Liver (tissue), 3 donors: Measurements from ENCODE around the gene SLC5A6.

Source experiments
- FOXA1 ChIP-seq: IDR thresholded peaks from 2 replicates; pipeline ENCODE4 v1.6.1; 2016; ENCODE audit warnings: antibody characterized with exemption
- HNF4A ChIP-seq, 2 donors: conservative IDR thresholded peaks; 2 replicates each; pipeline ENCODE4 v1.6.1; 2016; ENCODE audit warnings: antibody characterized with exemption in 2 of 2, mild to moderate bottlenecking in 2 of 2
- HNF4G ChIP-seq: IDR thresholded peaks from 2 replicates; pipeline ENCODE4 v1.6.1; 2016; ENCODE audit warnings: antibody characterized with exemption
- JUND ChIP-seq, 2 donors: IDR thresholded peaks; 2 replicates each; pipeline ENCODE4 v1.6.1; 2016; ENCODE audit warnings: antibody characterized with exemption in 2 of 2
- NR2F2 ChIP-seq: IDR thresholded peaks from 2 replicates; pipeline ENCODE4 v1.6.1; 2016; ENCODE audit warnings: antibody characterized with exemption
- RAD21 ChIP-seq, 2 donors: IDR thresholded peaks; 2 replicates each; pipeline ENCODE4 v1.6.1; 2016; ENCODE audit warnings: antibody characterized with exemption in 2 of 2, mild to moderate bottlenecking in 2 of 2
- SP1 ChIP-seq: IDR thresholded peaks from 2 replicates; pipeline ENCODE4 v1.6.1; 2018; ENCODE audit warnings: antibody characterized with exemption, mild to moderate bottlenecking
- TAF1 ChIP-seq: conservative IDR thresholded peaks from 2 replicates; pipeline ENCODE4 v1.6.1; 2016; ENCODE audit warnings: antibody characterized with exemption, mild to moderate bottlenecking
- YY1 ChIP-seq: IDR thresholded peaks from 2 replicates; pipeline ENCODE4 v1.6.1; 2016; ENCODE audit warnings: antibody characterized with exemption, mild to moderate bottlenecking
- TF ChIP-seq, protein P1 (sequence below): fragments of 150-350 bp; IDR thresholded peaks from 2 replicates; pipeline ENCODE4 v1.5.1; 2017; ENCODE audit warnings: improper control_type of control experiment, low read depth, low read length; ENCODE audit not compliant: missing input control
- TF ChIP-seq, protein P2 (sequence below): IDR thresholded peaks from 2 replicates; pipeline ENCODE4 v1.6.1; 2016; ENCODE audit warnings: antibody characterized with exemption
- TF ChIP-seq, protein P3 (sequence below): IDR thresholded peaks from 2 replicates; pipeline ENCODE4 v1.6.1; 2016; ENCODE audit warnings: antibody characterized with exemption, mild to moderate bottlenecking
- TF ChIP-seq, protein P4 (sequence below): IDR thresholded peaks from 2 replicates; pipeline ENCODE4 v1.6.1; 2016; ENCODE audit warnings: antibody characterized with exemption
- donor health status: healthy.
- donor health status: healthy.

DNA sequence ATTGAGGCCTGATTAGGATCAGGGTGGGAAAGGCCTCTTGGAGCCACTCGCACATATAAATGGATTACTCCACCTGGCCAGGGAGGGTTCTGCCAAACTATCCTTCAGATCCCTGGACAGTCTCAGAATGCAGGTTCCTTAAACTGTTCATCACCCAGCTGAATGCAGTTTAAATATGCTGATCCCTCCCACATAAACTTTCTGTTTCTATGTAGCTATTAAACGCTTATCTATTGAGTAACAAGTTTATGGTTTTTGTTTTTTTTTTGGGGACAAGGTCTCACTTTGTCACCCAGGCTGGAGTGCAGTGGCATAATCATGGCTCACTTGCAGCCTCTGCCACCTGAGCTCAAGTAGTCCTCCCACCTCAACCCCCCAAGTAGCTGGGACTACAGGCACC lies 7.0 kb upstream of the SLC5A6 start:
- TF ChIP-seq HNF4A (conservative IDR thresholded peaks at IDR 0.05) (no peak), RAD21 (IDR thresholded peaks at IDR 0.05) (no peak), YY1 (no peak), NR2F2 (no peak), HNF4G (no peak), SP1 (no peak), TAF1 (no peak), JUND (IDR thresholded peaks at IDR 0.05) (no peak), FOXA1 (no peak)
- TF ChIP-seq, protein P1, sequence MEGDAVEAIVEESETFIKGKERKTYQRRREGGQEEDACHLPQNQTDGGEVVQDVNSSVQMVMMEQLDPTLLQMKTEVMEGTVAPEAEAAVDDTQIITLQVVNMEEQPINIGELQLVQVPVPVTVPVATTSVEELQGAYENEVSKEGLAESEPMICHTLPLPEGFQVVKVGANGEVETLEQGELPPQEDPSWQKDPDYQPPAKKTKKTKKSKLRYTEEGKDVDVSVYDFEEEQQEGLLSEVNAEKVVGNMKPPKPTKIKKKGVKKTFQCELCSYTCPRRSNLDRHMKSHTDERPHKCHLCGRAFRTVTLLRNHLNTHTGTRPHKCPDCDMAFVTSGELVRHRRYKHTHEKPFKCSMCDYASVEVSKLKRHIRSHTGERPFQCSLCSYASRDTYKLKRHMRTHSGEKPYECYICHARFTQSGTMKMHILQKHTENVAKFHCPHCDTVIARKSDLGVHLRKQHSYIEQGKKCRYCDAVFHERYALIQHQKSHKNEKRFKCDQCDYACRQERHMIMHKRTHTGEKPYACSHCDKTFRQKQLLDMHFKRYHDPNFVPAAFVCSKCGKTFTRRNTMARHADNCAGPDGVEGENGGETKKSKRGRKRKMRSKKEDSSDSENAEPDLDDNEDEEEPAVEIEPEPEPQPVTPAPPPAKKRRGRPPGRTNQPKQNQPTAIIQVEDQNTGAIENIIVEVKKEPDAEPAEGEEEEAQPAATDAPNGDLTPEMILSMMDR = no peak
- TF ChIP-seq, protein P2, sequence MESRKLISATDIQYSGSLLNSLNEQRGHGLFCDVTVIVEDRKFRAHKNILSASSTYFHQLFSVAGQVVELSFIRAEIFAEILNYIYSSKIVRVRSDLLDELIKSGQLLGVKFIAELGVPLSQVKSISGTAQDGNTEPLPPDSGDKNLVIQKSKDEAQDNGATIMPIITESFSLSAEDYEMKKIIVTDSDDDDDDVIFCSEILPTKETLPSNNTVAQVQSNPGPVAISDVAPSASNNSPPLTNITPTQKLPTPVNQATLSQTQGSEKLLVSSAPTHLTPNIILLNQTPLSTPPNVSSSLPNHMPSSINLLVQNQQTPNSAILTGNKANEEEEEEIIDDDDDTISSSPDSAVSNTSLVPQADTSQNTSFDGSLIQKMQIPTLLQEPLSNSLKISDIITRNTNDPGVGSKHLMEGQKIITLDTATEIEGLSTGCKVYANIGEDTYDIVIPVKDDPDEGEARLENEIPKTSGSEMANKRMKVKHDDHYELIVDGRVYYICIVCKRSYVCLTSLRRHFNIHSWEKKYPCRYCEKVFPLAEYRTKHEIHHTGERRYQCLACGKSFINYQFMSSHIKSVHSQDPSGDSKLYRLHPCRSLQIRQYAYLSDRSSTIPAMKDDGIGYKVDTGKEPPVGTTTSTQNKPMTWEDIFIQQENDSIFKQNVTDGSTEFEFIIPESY = no peak
- TF ChIP-seq, protein P3, sequence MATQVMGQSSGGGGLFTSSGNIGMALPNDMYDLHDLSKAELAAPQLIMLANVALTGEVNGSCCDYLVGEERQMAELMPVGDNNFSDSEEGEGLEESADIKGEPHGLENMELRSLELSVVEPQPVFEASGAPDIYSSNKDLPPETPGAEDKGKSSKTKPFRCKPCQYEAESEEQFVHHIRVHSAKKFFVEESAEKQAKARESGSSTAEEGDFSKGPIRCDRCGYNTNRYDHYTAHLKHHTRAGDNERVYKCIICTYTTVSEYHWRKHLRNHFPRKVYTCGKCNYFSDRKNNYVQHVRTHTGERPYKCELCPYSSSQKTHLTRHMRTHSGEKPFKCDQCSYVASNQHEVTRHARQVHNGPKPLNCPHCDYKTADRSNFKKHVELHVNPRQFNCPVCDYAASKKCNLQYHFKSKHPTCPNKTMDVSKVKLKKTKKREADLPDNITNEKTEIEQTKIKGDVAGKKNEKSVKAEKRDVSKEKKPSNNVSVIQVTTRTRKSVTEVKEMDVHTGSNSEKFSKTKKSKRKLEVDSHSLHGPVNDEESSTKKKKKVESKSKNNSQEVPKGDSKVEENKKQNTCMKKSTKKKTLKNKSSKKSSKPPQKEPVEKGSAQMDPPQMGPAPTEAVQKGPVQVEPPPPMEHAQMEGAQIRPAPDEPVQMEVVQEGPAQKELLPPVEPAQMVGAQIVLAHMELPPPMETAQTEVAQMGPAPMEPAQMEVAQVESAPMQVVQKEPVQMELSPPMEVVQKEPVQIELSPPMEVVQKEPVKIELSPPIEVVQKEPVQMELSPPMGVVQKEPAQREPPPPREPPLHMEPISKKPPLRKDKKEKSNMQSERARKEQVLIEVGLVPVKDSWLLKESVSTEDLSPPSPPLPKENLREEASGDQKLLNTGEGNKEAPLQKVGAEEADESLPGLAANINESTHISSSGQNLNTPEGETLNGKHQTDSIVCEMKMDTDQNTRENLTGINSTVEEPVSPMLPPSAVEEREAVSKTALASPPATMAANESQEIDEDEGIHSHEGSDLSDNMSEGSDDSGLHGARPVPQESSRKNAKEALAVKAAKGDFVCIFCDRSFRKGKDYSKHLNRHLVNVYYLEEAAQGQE = no peak
- TF ChIP-seq, protein P4, sequence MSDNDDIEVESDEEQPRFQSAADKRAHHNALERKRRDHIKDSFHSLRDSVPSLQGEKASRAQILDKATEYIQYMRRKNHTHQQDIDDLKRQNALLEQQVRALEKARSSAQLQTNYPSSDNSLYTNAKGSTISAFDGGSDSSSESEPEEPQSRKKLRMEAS = no peak
